Tibial artery (tissue), 4 donors: ENCODE measurements around the gene CHD3.

Experiments used
- DNase-seq, 2 donors: peaks; one replicate each; pipeline ENCODE4 v3.0.0-alpha.2; 2019
- H3K27ac ChIP-seq, 2 donors: fragments of 200-600 bp; sonication (generic) in 1 of 2; 1 replicate in 1 of 2; 2 replicates in 1 of 2; pipeline ENCODE4 v1.5.1; 2018 to 2019; ENCODE audit warnings: mild to moderate bottlenecking in 1 of 2
- H3K27me3 ChIP-seq, 2 donors: fragments of 200-600 bp; sonication (generic) in 1 of 2; one replicate each; pipeline versions ENCODE4 v1.5.1 to v1.6.0; 2016 to 2019
- H3K36me3 ChIP-seq, 3 donors: fragments of 200-600 bp; sonication (generic) in 2 of 3; one replicate each; pipeline ENCODE4 v1.5.1; 2016 to 2019; ENCODE audit warnings: mild to moderate bottlenecking in 2 of 3
- H3K4me1 ChIP-seq, 4 donors: fragments of 200-600 bp; sonication (generic) in 2 of 4; 1 replicate in 3 of 4; 2 replicates in 1 of 4; pipeline ENCODE4 v1.5.1; 2016 to 2019
- H3K4me3 ChIP-seq, 2 donors: fragments of 200-600 bp; sonication (generic) in 1 of 2; 1 replicate in 1 of 2; 2 replicates in 1 of 2; pipeline ENCODE4 v1.5.1; 2018 to 2019; ENCODE audit warnings: mild to moderate bottlenecking in 2 of 2
- H3K9me3 ChIP-seq, 3 donors: fragments of 200-600 bp; sonication (generic) in 1 of 3; one replicate each; pipeline ENCODE4 v1.5.1; 2016 to 2019
- CTCF ChIP-seq, 2 experiments: fragments of 200-600 bp in 1 of 2; fragments of 450-650 bp in 1 of 2; IDR thresholded peaks; one replicate each; pipeline ENCODE4 v1.5.1; 2017 to 2019; ENCODE audit warnings: antibody characterized with exemption in 2 of 2, mild to moderate bottlenecking in 1 of 2, moderate library complexity in 1 of 2
- intact Hi-C: fragments of 100-400 bp; cut with DNase I; formaldehyde crosslinking; loops from one replicate; pipeline ENCODE4 v1.15.0; 2023; ENCODE audit warnings: low total_unique reads

The CHD3 gene

DNA sequence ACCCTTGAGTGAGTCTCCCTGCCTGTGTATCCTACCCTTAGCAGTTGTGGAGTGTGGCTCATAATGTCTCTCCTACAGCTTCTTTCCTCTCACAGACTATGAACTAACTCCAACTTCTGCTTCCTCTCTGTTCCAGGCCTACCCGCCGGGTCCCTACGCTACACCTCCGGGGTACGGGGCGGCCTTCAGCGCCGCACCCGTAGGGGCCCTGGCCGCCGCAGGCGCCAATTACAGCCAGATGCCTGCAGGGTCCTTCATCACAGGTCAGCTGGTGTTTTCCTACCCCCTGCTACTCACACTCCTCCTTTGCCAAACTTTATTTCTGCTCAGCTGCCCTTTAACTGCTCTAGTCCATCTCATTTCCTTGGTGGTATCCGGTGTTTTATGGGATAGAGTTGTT is 22.1 kb downstream of the CHD3 start:
- intact Hi-C loops: no loop called here
- no peak for DNase-seq
- TF ChIP-seq CTCF (IDR thresholded peaks at IDR 0.05): no peak
- Histone ChIP-seq H3K27ac (no peak overlapping the region), H3K4me3 (no peak overlapping the region), H3K27me3 (no peaks in the 10 kb centered on the region), H3K4me1 (peaks cover 0 to 11% (median 7%) of the 10 kb centered on the region in 4 donors), H3K9me3 (no peaks in the 10 kb centered on the region), H3K36me3 (peaks cover 0 to 66% (median 31%) of the 10 kb centered on the region in 3 donors)

GRCh38 chr17:7911116-7911515 is 22.5 kb downstream of the CHD3 start:
- no peaks in the 10 kb centered on the region for H3K27me3 ChIP-seq
- DNase-seq: no peak
- peaks cover 0 to 62% (median 27%) of the 10 kb centered on the region in 3 donors for H3K36me3 ChIP-seq
- intact Hi-C loops: no loop called here
- no peak overlapping the region for H3K4me3 ChIP-seq
- TF ChIP-seq CTCF (IDR thresholded peaks at IDR 0.05): no peak
- H3K9me3 ChIP-seq: no peaks in the 10 kb centered on the region
- no peak overlapping the region for H3K27ac ChIP-seq
- H3K4me1 ChIP-seq: peaks cover 0 to 13% (median 8%) of the 10 kb centered on the region in 4 donors

- DNase-seq: no peak
- peaks cover 0 to 22% (median 14%) of the 10 kb centered on the region in 4 donors for H3K4me1 ChIP-seq
- intact Hi-C loops: loop anchor here (2.0 kb wide), 1 partner anchor 74 kb away; no protein-coding TSS in a partner anchor
- H3K27ac ChIP-seq: no peak overlapping the region
- H3K36me3 ChIP-seq: peaks cover 0 to 43% (median 18%) of the 10 kb centered on the region in 3 donors
- TF ChIP-seq CTCF (IDR thresholded peaks at IDR 0.05): peak; percentile 65 to 70
- H3K4me3 ChIP-seq: no peak overlapping the region
- H3K9me3 ChIP-seq: no peaks in the 10 kb centered on the region
- no peaks in the 10 kb centered on the region for H3K27me3 ChIP-seq
Measured at GRCh38 chr17:7912927-7913524, 24.4 kb downstream of the CHD3 start.

- Histone ChIP-seq H3K27ac (peak overlapping the region; percentile 85 to 93), H3K4me3 (peak overlapping the region; percentile 58 to 59), H3K27me3 (no peaks in the 10 kb centered on the region), H3K9me3 (no peaks in the 10 kb centered on the region), H3K36me3 (peaks cover 0 to 22% (median 8%) of the 10 kb centered on the region in 3 donors), H3K4me1 (peaks cover 0 to 22% (median 14%) of the 10 kb centered on the region in 4 donors)
- peak in 1 of 2 donors; percentile 78 for DNase-seq
- no peak for TF ChIP-seq CTCF (IDR thresholded peaks at IDR 0.05)
- intact Hi-C loops: no loop called here
Measured at GRCh38 chr17:7915179-7915610, 26.6 kb downstream of the CHD3 start.

- no peaks in the 10 kb centered on the region for H3K9me3 ChIP-seq
- DNase-seq: peak; percentile 90 to 96
- H3K4me3 ChIP-seq: peak within 1 kb of the TSS; percentile 58 to 59
- peaks cover 0 to 22% (median 14%) of the 10 kb centered on the region in 4 donors for H3K4me1 ChIP-seq
- H3K36me3 ChIP-seq: peaks cover 0 to 16% (median 1%) of the 10 kb centered on the region in 3 donors
- intact Hi-C loops: no loop called here
- H3K27ac ChIP-seq: peak within 1 kb of the TSS; percentile 85 to 93
- no peaks in the 10 kb centered on the region for H3K27me3 ChIP-seq
- peak in 1 of 2 experiments; percentile 23 for TF ChIP-seq CTCF (IDR thresholded peaks at IDR 0.05)
Measured at GRCh38 chr17:7915611-7916384, 27.2 kb downstream of the CHD3 start, which contains the start of gene RNF227. Gene RNF227, minus strand, starts transcription at chr17:7916289. Its CDS starts 94 bp downstream, at chr17:7916195.
